Measurements from ENCODE around the gene CHN1. TPM values are rescaled to one million over a fixed set of nuclear protein-coding genes. Genes with fewer than 3 reads are reported as not detected.

Gene CHN1, protein sequence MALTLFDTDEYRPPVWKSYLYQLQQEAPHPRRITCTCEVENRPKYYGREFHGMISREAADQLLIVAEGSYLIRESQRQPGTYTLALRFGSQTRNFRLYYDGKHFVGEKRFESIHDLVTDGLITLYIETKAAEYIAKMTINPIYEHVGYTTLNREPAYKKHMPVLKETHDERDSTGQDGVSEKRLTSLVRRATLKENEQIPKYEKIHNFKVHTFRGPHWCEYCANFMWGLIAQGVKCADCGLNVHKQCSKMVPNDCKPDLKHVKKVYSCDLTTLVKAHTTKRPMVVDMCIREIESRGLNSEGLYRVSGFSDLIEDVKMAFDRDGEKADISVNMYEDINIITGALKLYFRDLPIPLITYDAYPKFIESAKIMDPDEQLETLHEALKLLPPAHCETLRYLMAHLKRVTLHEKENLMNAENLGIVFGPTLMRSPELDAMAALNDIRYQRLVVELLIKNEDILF
- 10 to 100 TPM in 10 of 12 donors, 1 to 10 TPM in 1, not detected in 1; 8.7 to 21.2 (median 14.5) TPM for polyA plus RNA-seq (ENCODE audit: insufficient read length in 12 of 12)
- long read RNA-seq, donor 1 = 0 reads
- long read RNA-seq, donor 2, partial matches to known transcripts = 0 of 3 reads
- long read RNA-seq, donor 2, other reads (novel, unspliced or antisense) = 0 of 3 reads
- long read RNA-seq, donor 3, partial matches to known transcripts = 0 of 2 reads
- long read RNA-seq, donor 3, other reads (novel, unspliced or antisense) = 0 of 2 reads
- long read RNA-seq, donor 4 = 0 reads
- long read RNA-seq, donor 5, partial matches to known transcripts = 0 of 3 reads
- long read RNA-seq, donor 5, other reads (novel, unspliced or antisense) = 0 of 3 reads
- long read RNA-seq, donor 6 = 0 reads
- long read RNA-seq, donor 7, partial matches to known transcripts = 0 of 3 reads
- long read RNA-seq, donor 7, other reads (novel, unspliced or antisense) = 0 of 3 reads
- long read RNA-seq, donor 8, partial matches to known transcripts = 0 of 2 reads
- long read RNA-seq, donor 8, other reads (novel, unspliced or antisense) = 0 of 2 reads
- long read RNA-seq, donor 9, partial matches to known transcripts = 0 of 1 reads
- long read RNA-seq, donor 9, other reads (novel, unspliced or antisense) = 0 of 1 reads
- long read RNA-seq, donor 10, partial matches to known transcripts = 0 of 2 reads
- long read RNA-seq, donor 10, other reads (novel, unspliced or antisense) = 0 of 2 reads
- long read RNA-seq, donor 11 = 0 reads

DNA sequence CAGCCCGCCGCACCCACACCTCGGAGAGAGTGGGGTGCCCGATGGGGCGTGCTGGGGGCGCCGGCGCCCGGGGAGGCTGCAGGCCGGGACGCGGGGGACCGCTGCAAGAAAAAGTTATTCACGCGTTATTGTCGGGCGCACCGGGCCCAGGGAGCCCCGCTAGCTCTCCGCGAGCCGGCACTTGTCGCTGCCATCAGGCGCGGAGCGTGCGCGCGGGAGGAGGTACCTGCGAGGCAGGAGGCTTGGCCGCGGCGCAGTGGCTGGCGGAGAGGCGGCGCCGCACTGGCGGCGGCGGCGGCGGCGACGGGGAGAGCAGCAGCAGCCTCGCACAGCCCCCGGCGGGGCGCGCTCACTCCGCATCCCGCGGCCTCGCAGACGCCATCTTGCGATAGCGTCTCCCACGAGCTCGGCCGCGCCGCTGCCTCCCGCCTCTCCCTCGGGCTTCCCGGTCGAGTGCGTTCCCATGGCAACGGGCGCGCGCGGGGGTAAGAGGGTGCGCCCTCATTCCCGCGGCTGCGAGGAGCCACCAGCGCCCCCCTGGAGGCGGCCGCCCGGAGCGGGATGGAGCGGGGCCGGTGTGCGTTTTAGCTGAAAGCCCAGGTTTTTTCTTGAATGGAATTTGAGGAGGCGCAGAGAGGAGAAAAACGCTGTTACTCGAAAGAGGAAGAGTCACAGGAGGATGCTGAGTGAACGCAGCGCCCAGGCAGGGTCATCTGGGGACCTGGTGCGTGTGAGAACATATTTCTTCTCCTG, at the start of gene CHN1:
TSS of gene CHN1 (minus strand) at position 402 of the 753 bp plus-strand sequence. CDS start 469 bp downstream, outside the sequence.
- DNase-seq = peak; percentile 53

DNA sequence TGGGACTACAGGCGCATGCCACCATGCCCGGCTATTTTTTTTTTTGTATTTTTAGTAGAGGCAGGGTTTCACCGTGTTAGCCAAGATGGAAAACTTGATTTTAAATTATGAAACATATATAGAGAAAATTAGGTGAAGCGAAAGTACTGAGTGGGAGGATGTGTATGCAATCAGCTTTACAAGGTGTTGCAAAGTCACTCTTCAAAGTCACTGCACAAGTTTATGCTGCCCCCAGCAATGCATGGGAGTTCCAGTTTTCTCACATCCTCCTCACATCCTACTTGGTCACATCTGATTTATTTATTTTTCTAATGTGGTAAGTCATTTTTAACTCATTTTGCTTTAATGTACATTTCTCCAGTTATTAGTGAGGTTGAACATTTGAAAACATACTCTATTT, 49.2 kb upstream of the CHN1 start:
- no peak for DNase-seq

DNA sequence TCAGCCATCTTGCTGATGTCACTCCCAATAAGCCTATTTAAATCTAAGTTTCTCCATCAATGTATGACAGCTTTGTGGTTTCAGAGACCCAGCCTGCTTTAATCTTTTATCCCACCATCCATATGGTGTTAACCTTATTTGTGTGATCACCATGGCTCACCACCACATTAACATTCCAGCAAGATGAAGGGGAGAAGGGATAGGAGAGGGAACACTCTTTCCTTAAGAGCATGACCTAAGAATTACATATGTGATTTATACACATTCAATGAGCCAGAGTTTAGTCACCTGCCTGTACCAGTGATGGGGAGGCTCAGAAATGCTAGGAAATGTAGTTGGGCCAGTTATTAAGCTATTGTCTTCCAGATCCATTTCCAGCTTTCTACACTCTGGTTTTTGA, 44.5 kb upstream of the CHN1 start:
- no peak for DNase-seq

DNA sequence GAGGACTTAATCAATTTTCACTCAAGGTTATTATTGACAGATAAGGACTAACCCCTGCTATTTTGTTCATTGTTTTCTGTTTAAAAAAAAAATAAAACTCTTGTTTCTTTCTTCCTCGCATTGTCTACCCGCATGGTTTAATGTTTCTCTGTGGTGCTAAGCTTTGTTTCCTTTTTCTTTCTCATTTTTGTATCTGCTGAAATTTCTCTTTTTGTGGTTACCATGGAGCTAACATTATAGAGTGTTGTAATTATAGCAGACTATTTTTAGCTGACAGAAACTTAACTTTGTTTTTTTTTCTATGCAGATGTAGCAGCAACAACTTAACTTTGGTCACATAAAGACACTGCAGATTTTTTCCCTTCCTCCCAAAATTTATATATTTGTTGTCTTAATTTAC, 43.1 kb upstream of the CHN1 start:
- DNase-seq = no peak

DNA sequence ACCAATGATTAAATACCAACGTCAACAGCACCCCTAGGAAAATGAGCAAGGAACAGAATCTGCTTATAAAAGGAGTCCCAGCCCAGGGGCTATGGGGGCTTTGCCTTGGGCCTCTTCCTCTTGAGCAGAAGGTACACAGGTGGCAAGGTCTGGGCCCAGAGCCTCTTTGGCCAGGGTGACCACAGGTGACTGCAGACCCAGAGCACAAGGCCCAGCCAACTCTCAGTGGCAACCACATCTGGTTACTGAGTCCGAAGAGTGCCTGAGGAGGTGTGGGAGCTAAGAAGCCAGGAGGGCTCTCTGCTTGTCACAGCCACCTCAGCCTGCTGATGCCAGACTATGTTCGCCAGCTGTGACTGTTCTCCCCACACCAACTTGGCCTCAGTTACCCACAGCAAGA, 34.3 kb upstream of the CHN1 start:
- DNase-seq = no peak

DNA sequence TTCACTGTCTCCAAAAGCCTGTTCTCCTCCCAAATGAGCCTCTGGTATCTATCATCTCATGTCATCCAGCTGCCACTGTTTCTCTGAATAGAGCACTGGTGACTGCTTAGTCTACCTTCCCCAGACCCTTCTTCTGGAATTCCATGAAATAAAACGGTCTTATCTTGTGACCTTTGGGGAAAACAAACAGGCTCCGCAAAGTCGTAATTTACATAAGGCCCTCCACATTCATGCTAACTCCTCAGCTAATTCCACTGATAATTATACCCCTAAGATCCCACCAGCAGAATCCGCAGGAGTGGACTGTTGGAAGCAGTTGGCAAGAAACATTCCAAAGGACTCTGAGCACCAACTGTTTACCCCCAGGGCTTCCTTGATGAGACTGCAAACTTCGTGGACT, 33.9 kb upstream of the CHN1 start:
- DNase-seq = no peak

DNA sequence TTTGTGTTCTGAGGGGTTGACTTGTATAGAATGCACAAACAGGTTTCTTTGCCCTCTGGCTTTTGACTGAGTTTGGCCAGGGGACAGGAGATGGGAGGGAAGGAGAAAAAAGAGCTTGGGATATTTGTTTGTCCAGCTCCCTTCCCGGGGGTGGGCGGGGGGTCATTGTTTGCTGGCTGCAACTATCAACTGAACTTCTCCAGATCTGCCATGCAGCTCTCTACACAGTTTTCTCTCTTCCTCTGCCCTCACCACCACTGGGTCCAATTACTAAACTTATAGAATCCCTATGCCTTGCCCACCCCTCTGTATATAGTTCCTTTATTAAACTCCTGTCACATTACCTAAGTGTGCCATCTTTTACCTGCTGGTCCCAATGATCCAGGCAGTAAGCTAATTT, 32.8 kb upstream of the CHN1 start:
- no peak for DNase-seq

DNA sequence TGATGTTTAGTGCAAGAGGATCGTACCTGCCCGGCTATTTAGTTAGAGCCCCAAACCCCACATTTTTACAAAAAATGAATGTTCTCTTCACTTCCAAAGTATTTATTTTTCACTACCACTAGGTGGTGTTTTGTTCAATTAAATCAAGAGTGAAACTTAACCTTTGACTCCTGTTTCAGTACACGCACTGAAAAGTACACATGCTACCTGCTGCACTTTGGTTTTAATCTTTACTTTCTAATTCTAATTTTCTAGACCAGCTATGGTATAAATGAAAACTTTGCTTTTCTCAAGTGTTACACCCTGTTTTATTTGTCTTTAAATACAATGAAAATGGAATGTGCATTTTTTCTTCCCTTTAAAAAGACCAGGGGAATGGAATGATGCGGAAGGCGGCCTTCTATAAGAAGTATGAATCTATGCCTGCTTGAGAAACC, 31.4 kb upstream of the CHN1 start:
- no peak for DNase-seq

DNA sequence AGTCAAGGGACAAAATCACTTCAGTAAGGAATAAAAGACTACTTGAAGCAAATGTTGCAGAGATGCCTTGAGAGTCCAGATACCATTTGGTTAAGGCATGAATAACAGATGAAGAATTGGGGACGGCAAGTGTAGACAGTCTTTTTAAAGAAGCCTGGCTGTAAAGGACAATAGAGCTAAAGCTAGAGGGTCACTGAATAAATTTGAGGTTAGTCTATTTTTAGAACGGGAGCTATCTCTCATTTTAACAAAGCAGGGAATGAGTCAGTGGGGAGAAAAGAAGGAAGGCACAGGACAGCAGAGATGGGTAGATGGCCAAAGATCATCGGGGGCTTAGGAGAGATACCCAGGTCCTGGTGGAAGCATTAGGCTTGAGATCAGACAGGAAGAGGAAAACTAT, 30.6 kb upstream of the CHN1 start:
- DNase-seq = no peak

DNA sequence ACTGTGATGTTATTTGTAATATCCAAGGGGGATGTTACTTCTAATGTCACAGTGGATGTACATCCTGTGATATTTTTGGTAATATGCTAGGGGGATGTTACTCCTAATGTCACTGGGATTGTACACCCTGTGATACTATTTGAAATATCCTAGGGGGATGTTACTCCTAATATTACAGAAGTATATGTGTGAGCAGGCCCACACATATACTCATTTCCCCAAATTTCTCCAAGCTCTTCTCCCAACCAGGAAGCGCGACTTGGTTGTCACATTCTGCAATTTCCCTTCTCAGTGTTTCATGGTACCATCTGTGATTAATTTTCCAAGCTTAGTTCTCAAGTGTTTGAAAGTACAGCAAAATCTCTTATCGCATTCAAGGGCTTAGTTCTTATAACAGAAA, 29.5 kb upstream of the CHN1 start:
- DNase-seq = no peak

DNA sequence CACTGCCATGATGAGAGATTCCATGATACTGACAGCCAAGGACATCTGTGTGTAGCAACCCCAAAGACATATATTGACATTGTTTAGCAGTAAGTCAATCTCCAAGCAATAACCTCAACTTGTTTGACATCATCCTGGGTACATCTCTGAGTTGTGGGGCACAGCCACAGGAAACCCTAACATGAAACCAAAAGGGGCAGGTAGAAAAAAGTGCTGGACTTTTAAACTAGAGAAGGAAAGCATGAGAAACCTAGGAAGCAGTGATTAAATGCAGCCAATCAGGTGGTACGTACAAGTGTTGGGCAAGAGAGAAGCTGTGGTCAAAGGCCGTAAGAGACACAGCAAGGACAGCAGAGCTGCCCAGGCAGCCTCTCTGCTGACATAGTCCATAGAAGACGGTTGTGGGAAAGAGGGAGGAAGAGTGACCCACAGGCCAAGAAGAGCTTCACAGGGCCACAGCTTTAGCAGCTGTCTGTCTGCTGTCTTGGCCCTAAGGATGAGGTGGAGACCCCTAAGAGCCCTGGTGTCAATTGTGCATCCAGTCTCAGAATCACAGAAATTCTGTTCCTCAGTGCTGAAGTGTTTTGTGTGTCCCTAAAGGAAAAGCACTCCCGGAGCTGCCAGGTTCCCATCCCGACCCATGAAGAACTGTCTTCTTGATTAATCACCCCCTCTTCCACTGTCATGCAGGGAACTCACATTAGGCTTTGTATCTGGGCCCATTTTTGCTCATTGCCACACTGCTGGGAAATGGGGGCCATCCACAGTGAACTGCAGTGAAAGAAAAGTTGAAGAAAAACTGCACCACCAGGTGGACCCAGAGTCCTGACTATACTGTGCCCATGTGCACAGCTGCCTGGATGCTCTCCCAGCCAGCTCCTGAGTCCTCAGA, 25.4 kb upstream of the CHN1 start:
- DNase-seq = no peak

DNA sequence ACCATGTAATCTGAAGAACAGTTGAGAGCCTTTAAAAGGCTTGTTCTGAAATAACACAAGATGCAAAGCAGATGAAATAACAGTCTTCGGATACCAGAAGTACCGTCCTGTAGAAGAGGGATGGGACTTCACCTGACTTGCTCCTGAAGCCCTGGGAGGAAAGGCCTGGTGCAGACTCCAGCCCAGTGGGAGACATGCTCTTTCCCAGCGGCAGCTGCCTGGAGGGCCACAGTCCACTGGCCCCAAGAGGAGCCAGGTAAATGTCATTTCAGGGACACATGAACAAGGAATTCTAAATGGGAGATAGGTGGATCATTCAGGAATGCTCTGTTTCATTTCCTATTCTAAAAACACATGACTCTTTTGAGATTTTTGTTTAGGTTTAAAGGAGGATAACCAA, 22.6 kb upstream of the CHN1 start:
- no peak for DNase-seq

DNA sequence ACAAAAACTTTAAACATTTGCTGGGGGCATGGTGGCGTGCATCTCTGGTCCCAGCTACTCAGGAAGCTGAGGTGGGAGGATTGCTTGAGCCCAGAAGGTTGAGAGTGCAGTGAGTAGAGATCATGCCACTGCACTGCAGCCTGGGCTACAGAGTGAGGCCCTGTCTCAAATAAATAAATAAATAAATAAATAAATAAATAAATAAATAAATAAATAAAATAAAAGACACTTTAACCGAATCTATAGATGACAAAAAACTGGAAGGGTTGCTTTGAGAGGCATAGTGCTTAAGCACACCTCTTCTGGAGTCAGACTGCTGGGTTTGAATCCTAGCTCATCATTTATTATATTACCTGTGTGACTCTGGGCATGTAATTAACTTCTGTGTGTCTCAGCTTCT, 21.2 kb upstream of the CHN1 start:
- DNase-seq = no peak

DNA sequence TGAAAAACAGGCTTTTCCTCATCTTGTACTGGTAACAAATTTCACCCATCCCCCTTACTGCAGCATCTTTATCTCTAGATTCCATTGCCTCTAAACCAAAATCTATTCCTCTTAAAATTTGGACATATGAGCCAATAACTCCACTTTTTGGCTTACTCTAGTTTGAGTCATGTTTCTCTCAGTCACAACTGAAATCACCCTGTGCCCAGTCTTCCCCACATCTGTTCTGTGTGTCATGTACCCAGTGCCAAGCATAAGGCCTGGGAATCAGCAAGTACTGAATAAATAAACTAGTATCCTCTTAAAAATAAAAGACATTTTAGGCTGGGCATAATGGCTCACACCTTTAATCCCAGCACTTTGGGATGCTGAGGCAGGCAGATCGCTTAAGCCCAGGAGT, 20.8 kb upstream of the CHN1 start:
- DNase-seq = no peak

DNA sequence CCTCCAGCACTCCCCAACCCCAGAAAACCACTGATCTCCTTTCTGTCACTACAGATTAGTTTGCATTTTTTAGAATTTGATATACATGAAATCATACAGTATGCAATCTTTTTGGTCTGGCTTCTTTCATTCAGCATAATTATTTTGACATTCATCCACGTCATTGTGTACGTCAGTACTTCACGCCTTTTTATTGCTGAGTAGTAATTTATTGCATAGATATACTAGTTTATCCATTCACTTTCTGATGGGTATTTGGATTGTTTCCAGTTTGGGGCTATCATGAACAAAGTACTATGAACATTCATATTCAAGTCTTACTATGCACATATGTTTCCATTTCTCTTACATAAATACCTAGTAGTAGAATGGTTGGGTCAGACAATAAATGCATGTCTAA, 20.1 kb upstream of the CHN1 start:
- no peak for DNase-seq

DNA sequence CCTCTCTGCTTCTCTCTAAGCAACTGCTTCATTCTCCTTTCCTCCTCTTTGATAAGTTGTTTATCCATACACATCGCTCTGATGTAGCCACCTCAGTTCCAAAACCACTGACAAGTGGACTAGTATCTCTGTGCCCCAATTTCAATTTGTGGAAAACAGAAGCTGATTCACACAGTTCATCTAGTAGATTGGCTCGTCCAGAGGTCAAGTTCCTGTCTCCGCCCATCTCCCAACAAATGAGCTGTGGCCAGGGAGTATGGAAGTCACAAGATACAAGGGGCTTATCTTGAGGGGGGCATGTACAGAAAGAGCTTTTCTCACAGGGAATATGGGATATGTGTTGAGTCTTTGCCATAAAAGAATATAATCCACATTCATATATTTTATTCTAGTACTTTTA, 17.7 kb upstream of the CHN1 start:
- DNase-seq = no peak

DNA sequence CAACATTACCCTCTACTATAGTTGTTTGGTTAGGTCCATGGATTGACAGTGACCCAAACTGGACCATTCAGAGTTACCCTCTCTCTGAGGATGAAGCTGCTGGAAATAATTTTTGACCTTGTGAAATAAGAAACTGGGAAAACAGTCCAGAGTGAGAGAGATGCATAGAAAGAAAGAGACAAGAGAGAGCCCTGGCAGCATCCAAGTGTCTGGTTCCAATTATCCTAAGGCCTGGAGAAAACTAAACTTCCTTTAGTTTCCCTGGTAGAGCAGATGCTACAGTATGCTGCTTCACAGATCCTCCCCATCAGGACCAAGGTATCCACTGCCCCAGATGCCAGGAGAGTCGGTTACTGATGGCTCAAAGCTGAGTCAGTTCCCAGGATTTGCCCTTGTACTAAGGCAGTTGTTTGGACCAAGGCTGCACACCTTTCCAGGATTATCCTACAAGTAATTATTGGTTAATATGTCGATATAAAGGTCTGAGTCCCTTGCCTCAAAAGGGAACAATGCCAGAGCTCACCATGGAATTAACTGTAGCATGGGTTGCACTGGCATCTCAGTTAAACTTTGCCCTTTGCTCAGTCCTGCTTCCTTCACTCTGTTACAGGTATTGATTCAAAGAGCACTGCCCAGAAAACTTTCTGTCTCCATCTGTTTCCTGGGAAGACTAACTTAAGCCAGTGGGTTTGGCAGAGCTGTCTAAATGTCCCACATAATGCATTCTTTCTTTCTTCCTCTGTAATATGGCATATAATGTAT, 14.6 kb upstream of the CHN1 start:
- no peak for DNase-seq

DNA sequence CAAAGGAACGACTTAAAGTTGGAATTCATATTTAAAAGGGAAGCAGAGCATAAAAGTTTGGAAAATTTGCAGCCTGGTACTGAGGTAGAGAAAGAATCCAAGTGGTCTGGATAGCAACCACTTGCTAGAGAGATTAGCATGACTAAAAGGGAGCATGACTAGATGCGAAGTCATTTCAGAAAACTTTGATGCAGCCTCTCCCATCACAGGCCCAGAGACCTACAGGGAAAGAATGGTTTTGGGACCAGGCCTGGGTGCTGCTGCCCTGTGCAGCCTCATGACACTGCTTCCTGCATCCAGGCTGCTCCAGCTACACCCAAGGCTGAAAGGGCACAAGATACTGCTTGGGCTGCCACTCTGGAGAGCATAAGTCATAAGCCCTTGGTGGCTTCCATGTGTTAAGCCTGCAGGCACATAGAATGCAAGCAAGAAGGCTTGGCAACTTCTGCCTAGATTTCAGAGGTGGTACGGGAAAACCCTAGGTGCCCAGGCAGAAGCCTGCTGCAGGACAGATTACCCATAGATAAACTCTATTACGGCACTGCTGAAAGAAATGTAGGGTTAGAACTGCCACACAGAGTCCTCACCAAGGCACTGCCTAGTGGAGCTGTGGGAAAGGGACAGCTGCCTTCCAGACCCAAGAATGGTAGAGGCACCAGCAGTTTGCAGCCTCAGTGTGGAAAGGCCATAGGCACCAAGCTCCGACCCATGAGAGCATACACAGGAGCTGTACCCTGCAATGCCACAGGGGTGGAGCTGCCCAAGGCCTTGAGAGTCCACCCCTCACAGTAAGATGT, 12.6 kb upstream of the CHN1 start:
- no peak for DNase-seq

DNA sequence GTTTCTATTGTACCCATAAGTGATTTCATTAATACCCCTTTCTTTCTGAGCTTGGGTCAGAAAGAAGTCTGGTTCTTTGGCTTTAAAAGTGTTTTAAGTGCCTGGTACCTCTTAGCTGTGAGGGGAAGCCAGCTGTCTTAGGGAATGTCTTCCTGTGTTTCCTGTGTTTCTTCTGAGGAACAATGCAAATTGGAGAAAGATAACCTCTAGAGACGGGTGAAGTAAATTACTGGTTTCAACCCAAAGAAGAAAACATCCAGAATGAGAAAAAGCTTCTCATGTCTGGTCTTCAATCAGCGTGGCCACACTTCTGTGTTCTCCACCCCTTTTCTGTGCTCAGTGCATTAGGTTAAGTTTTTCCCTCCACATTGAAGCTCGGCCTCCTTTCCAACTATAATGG, 10.2 kb upstream of the CHN1 start:
- DNase-seq = no peak
